Natural killer cell (primary cell): ENCODE data around the gene CEP41. TPM values are rescaled to one million over a fixed set of nuclear protein-coding genes. Genes with fewer than 3 reads are reported as not detected.

Experiments
- ATAC-seq, 3 donors: fragments of 150-1000 bp in 2 of 3; fragments of 200-7000 bp in 1 of 3; cut with Tn5 transposase; 1 replicate in 1 of 3; 2 replicates in 2 of 3; pipeline ENCODE4 v1.10.0; 2021; ENCODE audit warnings: mild to moderate bottlenecking in 2 of 3, moderate library complexity in 2 of 3
- DNase-seq, 2 donors: peaks; one replicate each; pipeline versions ENCODE4 v3.0.0 to v3.0.0-alpha.2; 2013 to 2021; ENCODE audit warnings: mixed read lengths in 1 of 2
- H3K27ac ChIP-seq: one replicate; pipeline ENCODE4 v1.5.1; 2013; ENCODE audit warnings: mild to moderate bottlenecking, low read length
- H3K27me3 ChIP-seq: one replicate; pipeline ENCODE4 v1.6.1; 2013; ENCODE audit warnings: low read length; ENCODE audit not compliant: control insufficient read depth, insufficient read depth
- H3K36me3 ChIP-seq: one replicate; pipeline ENCODE4 v1.6.1; 2013; ENCODE audit warnings: low read length; ENCODE audit not compliant: control insufficient read depth, insufficient read depth
- H3K4me1 ChIP-seq: one replicate; pipeline ENCODE4 v1.6.1; 2013; ENCODE audit warnings: low read length; ENCODE audit not compliant: control insufficient read depth, insufficient read depth
- H3K4me3 ChIP-seq: one replicate; pipeline ENCODE4 v1.5.1; 2013; ENCODE audit warnings: low read length
- H3K9me3 ChIP-seq: one replicate; pipeline ENCODE4 v1.6.1; 2013; ENCODE audit warnings: low read length; ENCODE audit not compliant: control insufficient read depth, insufficient read depth
- H3K27ac Mint-ChIP-seq, 2 donors: one replicate each; pipeline ENCODE4 v1.8.0; 2022; ENCODE audit warnings: mild to moderate bottlenecking in 2 of 2, mixed read lengths in 2 of 2, moderate library complexity in 1 of 2
- H3K27me3 Mint-ChIP-seq, 2 donors: one replicate each; pipeline ENCODE4 v1.8.0; 2022; ENCODE audit warnings: low read depth in 2 of 2, mixed read lengths in 2 of 2
- H3K36me3 Mint-ChIP-seq: one replicate; pipeline ENCODE4 v1.8.0; 2022; ENCODE audit warnings: mixed read lengths
- H3K4me1 Mint-ChIP-seq, 2 donors: one replicate each; pipeline ENCODE4 v1.8.0; 2022; ENCODE audit warnings: mixed read lengths in 2 of 2
- H3K4me3 Mint-ChIP-seq: one replicate; pipeline ENCODE4 v1.8.0; 2022; ENCODE audit warnings: mild to moderate bottlenecking, moderate library complexity, mixed read lengths
- H3K9me3 Mint-ChIP-seq, 2 donors: one replicate each; pipeline ENCODE4 v1.8.0; 2022; ENCODE audit warnings: mixed read lengths in 2 of 2
- CTCF ChIP-seq: fragments of 200-600 bp; IDR thresholded peaks from one replicate; pipeline ENCODE4 v1.8.0; 2022; ENCODE audit warnings: antibody characterized with exemption
- WGBS: methylation state at CpG from one replicate; pipeline ENCODE4 v1.1.7; 2013; ENCODE audit warnings: missing lambda C conversion rate; ENCODE audit not compliant: insufficient coverage; 5-methylcytosine and 5-hydroxymethylcytosine counted together
- intact Hi-C: fragments of 100-400 bp; cut with micrococcal nuclease; formaldehyde crosslinking; loops from one replicate; pipeline ENCODE4 v1.14.2; 2022
- total RNA-seq, 4 donors: library from RNA; stranded (reverse); fragments of 120-200 nt in 1 of 4; gene quantifications; one replicate each; pipeline versions ENCODE4 v1.2.3 to v1.2.4, GENCODE V29; 2013 to 2022

The CEP41 gene
- total RNA-seq, 3 donors from 2014 or later (not counting 1 experiment from before 2014, with no cell fraction given), result 8.7 to 14.2 (median 11.2) TPM

- Histone ChIP-seq H3K4me3 (no peak overlapping the region), H3K36me3 (peaks cover 2% of the 10 kb centered on the region), H3K27me3 (no peaks in the 10 kb centered on the region), H3K4me1 (peaks cover 4% of the 10 kb centered on the region), H3K9me3 (no peaks in the 10 kb centered on the region), H3K27ac (no peak overlapping the region)
- peak overlapping the region in 1 of 2 donors; percentile 4 for H3K27ac Mint-ChIP-seq
- TF ChIP-seq CTCF, result no peak
- H3K36me3 Mint-ChIP-seq, result no peaks in the 10 kb centered on the region
- ATAC-seq (peak in 2 of 3 donors; percentile 46 to 69), DNase-seq (peak in 1 of 2 donors; percentile 37)
- no peaks in the 10 kb centered on the region for H3K9me3 Mint-ChIP-seq
- peak overlapping the region; percentile 8 for H3K4me3 Mint-ChIP-seq
- H3K4me1 Mint-ChIP-seq, result peaks cover 43% of the 10 kb centered on the region in 2 donors
- intact Hi-C loops, result no loop called here
- no peaks in the 10 kb centered on the region for H3K27me3 Mint-ChIP-seq
These were observed 25.8 kb downstream of the CEP41 start for GRCh38 chr7:130415006-130415405.

GRCh38 chr7:130413201-130413600 lies 27.6 kb downstream of the CEP41 start:
- H3K4me1 ChIP-seq, result peaks cover 4% of the 10 kb centered on the region
- TF ChIP-seq CTCF, result no peak
- intact Hi-C loops, result no loop called here
- ATAC-seq (no peak), DNase-seq (no peak)
- no peak overlapping the region for H3K27ac Mint-ChIP-seq
- 88% methylated on average over 4 of the region's 4 CpGs for WGBS
- no peaks in the 10 kb centered on the region for H3K27me3 Mint-ChIP-seq
- H3K36me3 ChIP-seq, result peaks cover 2% of the 10 kb centered on the region
- no peak overlapping the region for H3K4me3 ChIP-seq
- H3K9me3 Mint-ChIP-seq, result no peaks in the 10 kb centered on the region
- H3K4me3 Mint-ChIP-seq, result no peak overlapping the region
- no peaks in the 10 kb centered on the region for H3K36me3 Mint-ChIP-seq
- no peak overlapping the region for H3K27ac ChIP-seq
- H3K9me3 ChIP-seq, result no peaks in the 10 kb centered on the region
- peaks cover 34 to 35% of the 10 kb centered on the region in 2 donors for H3K4me1 Mint-ChIP-seq
- no peaks in the 10 kb centered on the region for H3K27me3 ChIP-seq

- H3K27me3 Mint-ChIP-seq, result no peaks in the 10 kb centered on the region
- 88% methylated on average over 2 of the region's 4 CpGs for WGBS
- no peak for TF ChIP-seq CTCF
- no peaks in the 10 kb centered on the region for H3K9me3 ChIP-seq
- ATAC-seq (no peak), DNase-seq (no peak)
- no peak overlapping the region for H3K4me3 ChIP-seq
- H3K27ac ChIP-seq, result no peak overlapping the region
- no peaks in the 10 kb centered on the region for H3K27me3 ChIP-seq
- H3K36me3 ChIP-seq, result peaks cover 2% of the 10 kb centered on the region
- H3K4me1 ChIP-seq, result peaks cover 4% of the 10 kb centered on the region
- H3K9me3 Mint-ChIP-seq, result no peaks in the 10 kb centered on the region
- H3K4me1 Mint-ChIP-seq, result peaks cover 12 to 13% of the 10 kb centered on the region in 2 donors
- no peak overlapping the region for H3K27ac Mint-ChIP-seq
- intact Hi-C loops, result no loop called here
- H3K4me3 Mint-ChIP-seq, result no peak overlapping the region
- H3K36me3 Mint-ChIP-seq, result no peaks in the 10 kb centered on the region
These were observed 29.8 kb downstream of the CEP41 start for GRCh38 chr7:130410868-130411541.

GRCh38 chr7:130409712-130410072 lies 31.1 kb downstream of the CEP41 start:
- Histone ChIP-seq H3K9me3 (no peaks in the 10 kb centered on the region), H3K4me3 (no peak overlapping the region), H3K27ac (no peak overlapping the region), H3K27me3 (no peaks in the 10 kb centered on the region), H3K36me3 (peaks cover 2% of the 10 kb centered on the region), H3K4me1 (peaks cover 2% of the 10 kb centered on the region)
- Mint-ChIP-seq H3K4me3 (no peak overlapping the region), H3K9me3 (no peaks in the 10 kb centered on the region), H3K27ac (no peak overlapping the region), H3K27me3 (no peaks in the 10 kb centered on the region), H3K4me1 (peaks cover 2% of the 10 kb centered on the region in 2 donors), H3K36me3 (no peaks in the 10 kb centered on the region)
- DNase-seq (no peak), ATAC-seq (no peak)
- no peak for TF ChIP-seq CTCF
- intact Hi-C loops, result loop anchor here (5.0 kb wide), 1 partner anchor 52 kb away; no protein-coding TSS in a partner anchor
- 96% methylated on average over 4 of the region's 4 CpGs for WGBS
